ENCODE data around the gene ATG5.
"Not testable (repeated sequence)": the region's sequence is repeated elsewhere in the genome, so short reads cannot be mapped to it uniquely, and the experiment has no call there.

The ATG5 gene

DNA sequence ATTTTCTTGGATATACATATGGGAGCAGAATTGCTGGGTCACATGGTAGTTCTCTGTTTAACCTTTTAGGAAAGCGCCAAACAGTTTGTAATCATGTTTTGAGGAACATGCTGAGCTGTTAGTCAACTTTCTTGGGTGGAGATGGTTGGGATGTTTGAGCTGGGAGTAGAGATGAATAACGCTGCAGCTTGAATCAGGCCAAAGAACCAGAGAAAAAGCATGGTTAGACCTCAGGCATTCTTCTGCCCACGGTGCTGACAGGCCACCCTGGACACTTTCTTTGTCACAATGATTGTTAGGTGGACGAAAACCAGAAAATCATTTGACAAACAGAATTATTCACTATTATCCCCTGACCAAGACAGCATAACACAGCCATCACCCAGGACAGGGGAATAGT lies 172.6 kb downstream of the ATG5 start:
- DNase-seq (ENCODE audit: low read depth) = no peak

- not testable (repeated sequence) for DNase-seq (ENCODE audit: low read depth)
Measured at GRCh38 chr6:106152476-106152875, 173.1 kb downstream of the ATG5 start.

DNA sequence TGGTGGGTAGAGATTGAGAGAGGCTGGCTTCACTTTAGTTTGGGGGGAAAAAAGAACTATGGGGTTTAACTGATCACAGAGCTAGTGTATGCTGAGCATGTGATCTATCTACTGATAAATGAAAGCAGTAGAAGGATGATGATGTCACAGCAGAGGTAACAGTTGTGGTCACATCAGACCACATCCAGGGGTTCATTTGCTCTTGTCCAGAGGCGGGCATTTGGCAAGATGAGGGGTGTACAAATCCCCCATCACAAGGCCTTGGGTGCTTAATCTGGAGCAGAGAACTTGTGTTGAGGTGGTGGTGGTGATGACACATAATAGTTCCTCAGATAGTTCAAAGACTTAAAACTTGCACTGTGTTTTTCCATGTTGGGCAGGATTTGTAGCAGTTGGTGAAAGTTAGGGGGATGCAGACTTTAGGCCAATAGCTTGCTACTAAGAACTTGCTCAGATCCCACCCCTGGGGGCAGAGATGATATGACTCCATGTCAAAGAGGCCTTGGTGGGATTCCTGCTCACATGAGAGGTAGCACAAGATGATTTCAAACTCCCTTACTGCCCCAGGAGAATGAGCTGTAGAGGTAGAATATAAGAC lies 176.0 kb downstream of the ATG5 start:
- DNase-seq (ENCODE audit: low read depth) = no peak

- DNase-seq (ENCODE audit: low read depth) = no peak
Measured at GRCh38 chr6:106147476-106147875, 178.1 kb downstream of the ATG5 start.

DNA sequence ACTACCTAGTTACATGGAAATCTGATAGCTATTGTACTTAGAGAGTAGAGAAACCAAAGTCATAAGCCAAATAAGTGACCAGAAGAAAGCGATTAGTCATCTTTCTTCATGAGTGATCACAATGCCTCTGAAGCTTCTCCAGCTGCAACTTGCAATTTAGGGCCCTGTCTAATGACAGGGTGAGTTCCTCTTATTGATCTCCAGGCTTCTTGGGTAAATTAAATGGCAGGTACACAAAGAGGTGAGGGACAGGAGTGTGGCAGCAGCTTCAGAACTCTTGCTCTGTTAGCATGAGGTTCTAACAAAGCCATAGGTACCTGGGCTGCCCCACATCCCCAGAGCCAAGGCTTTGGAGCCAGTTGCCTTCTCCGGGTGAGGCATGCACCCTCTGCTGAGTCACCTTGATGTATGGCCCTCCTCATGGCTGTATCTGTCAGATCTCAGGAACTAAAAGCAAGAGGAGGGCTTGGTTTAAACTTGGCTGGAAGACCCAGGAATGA lies 178.7 kb downstream of the ATG5 start:
- peak; percentile 55 for DNase-seq (ENCODE audit: low read depth)

- DNase-seq (ENCODE audit: low read depth) = peak; percentile 38
Measured at GRCh38 chr6:106145741-106146227, 179.8 kb downstream of the ATG5 start.

DNA sequence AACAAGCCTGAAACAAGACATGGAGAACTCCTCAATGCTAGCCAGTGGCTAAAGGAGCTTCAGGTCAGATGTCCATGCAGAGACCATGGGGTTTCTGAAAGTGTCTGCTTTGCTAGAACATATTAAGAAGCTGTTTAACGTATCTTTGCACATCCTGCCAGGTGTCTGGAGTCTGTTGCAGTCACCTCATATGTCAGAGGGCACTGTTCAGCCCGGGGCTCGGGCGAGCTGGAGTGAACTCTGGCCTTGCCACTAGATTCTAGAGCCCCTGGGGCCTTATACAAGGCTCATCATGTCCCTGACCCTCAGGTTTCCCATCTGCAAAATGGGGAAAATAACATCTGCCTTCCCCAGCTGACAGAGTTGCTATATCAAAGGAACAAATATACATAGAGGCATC lies 180.4 kb downstream of the ATG5 start:
- no peak for DNase-seq (ENCODE audit: low read depth)

DNA sequence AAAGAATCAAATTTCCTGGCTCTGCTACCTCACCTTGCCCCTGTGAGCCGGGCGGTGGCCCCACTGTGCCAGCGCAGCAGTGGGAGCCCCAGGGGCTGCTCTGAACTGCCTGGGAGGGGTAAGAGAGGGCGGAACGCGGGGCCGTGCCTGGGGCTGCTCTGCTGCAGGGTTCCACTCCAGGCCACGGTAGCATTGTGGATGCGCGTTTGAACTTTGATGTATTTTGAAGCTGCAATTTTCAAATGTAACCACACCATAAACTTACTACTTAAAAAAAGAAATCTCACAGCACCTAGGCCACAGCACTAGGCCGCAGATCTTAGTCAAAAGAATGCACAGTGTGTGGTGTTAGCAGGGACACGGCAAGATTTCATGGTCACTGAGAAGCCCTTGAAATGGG lies 181.9 kb downstream of the ATG5 start:
- DNase-seq (ENCODE audit: low read depth) = no peak

DNA sequence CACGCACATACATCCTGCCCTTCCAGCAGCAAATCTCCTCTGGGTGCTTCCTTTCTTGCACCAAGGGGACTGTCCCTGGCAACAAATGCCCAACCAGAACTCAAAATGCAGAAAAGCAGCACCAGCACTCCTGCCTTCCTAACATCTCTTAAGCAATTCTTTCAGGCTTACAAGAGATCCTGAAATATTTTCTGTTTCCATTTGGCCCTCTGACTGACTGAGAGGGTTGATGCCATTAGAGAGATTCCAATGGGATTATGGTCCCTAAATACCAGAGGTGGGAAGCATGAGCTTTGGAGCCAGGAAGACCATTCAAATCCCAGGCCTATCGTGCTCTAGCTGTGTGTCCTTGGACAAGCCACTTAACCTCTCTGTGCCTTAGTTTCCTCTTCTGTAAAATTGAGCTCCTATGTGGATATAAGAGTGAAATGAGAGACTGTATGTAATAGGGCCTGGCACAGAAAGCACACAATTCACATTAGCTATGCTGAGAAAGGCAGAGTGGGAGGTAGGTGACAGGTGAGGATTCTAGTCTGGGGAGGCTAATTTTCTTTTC lies 182.6 kb downstream of the ATG5 start:
- peak; percentile 58 for DNase-seq (ENCODE audit: low read depth)

- DNase-seq (ENCODE audit: low read depth) = no peak
Measured at GRCh38 chr6:106141441-106142237, 183.9 kb downstream of the ATG5 start.

- no peak for DNase-seq (ENCODE audit: low read depth)
Measured at GRCh38 chr6:106138151-106138550, 187.4 kb downstream of the ATG5 start.

GRCh38 chr6:106136845-106137244 lies 188.7 kb downstream of the ATG5 start:
- no peak for DNase-seq (ENCODE audit: low read depth)

- no peak for DNase-seq (ENCODE audit: low read depth)
Measured at GRCh38 chr6:106135911-106136571, 189.5 kb downstream of the ATG5 start.

GRCh38 chr6:106134906-106135634 lies 190.5 kb downstream of the ATG5 start:
- peak; percentile 82 for DNase-seq (ENCODE audit: low read depth)

Measured in EH (cell line).